Measurements from ENCODE around the gene AUNIP.

GRCh38 chr1:25909040-25909439 is 49.8 kb upstream of the AUNIP start:
- no peak for TF ChIP-seq CTCF (IDR thresholded peaks at IDR 0.05; ENCODE audit: low read depth, low read length)
- no peak for TF ChIP-seq POLR2A (IDR thresholded peaks at IDR 0.05; ENCODE audit: extremely low read depth, insufficient read length)
